A673 (cell line): ENCODE measurements around the gene WNK2. TPM values are rescaled to one million over a fixed set of nuclear protein-coding genes. Genes with fewer than 3 reads are reported as not detected.

Experiments used
- BruUV-seq: library from RNA; stranded (reverse); fragments of 400-500 nt; replicated peaks from 2 replicates; lab custom pipeline; 2021; lab: Mats Ljungman, UMichigan
- CTCF ChIA-PET: fragments of 300-600 bp; sonication (Branson Sonifier 250); formaldehyde crosslinking; loops from one replicate; lab custom pipeline; 2022; ENCODE audit warnings: antibody characterized with exemption; lab: Charles Lee
- POLR2A ChIA-PET: fragments of 300-600 bp; sonication (Branson Sonifier 250); formaldehyde crosslinking; loops from one replicate; lab custom pipeline; 2022; ENCODE audit warnings: antibody characterized with exemption; ENCODE audit not compliant: low non-redundant PET; lab: Charles Lee
- DNase-seq: peaks from one replicate; pipeline ENCODE4 v3.0.0-alpha.2; 2015; ENCODE audit warnings: low spot score
- H3K27ac ChIP-seq: fragments of 200-600 bp; sonication (generic); 2 replicates; pipeline ENCODE4 v1.5.1; 2016; ENCODE audit warnings: mixed run types, low read depth, mild to moderate bottlenecking, mixed read lengths, antibody characterized with exemption, low read length; ENCODE audit not compliant: poor library complexity, severe bottlenecking
- H3K27me3 ChIP-seq: fragments of 200-600 bp; sonication (generic); replicated peaks from 2 replicates; pipeline ENCODE4 v1.6.1; 2017; ENCODE audit warnings: mixed run types, low read depth, mild to moderate bottlenecking, mixed read lengths, antibody characterized with exemption, low read length; ENCODE audit not compliant: insufficient read depth, poor library complexity
- H3K36me3 ChIP-seq: fragments of 200-600 bp; sonication (generic); 2 replicates; pipeline ENCODE4 v1.6.1; 2016; ENCODE audit warnings: mixed run types, mild to moderate bottlenecking, mixed read lengths, antibody characterized with exemption, low read length; ENCODE audit not compliant: insufficient read depth, poor library complexity, severe bottlenecking
- H3K4me1 ChIP-seq: fragments of 200-600 bp; sonication (generic); 2 replicates; pipeline ENCODE4 v1.6.1; 2017; ENCODE audit warnings: mixed run types, mild to moderate bottlenecking, mixed read lengths, antibody characterized with exemption, low read length; ENCODE audit not compliant: insufficient read depth, poor library complexity, severe bottlenecking
- H3K4me3 ChIP-seq: fragments of 200-600 bp; sonication (generic); 2 replicates; pipeline ENCODE4 v1.5.1; 2016; ENCODE audit warnings: low read depth, mixed run types, mild to moderate bottlenecking, mixed read lengths, low read length; ENCODE audit not compliant: poor library complexity, severe bottlenecking
- H3K9me3 ChIP-seq: fragments of 200-600 bp; sonication (generic); 2 replicates; pipeline ENCODE4 v1.6.1; 2016; ENCODE audit warnings: mixed run types, low read depth, mild to moderate bottlenecking, mixed read lengths, antibody characterized with exemption, low read length; ENCODE audit not compliant: poor library complexity, severe bottlenecking
- EZH2 ChIP-seq: fragments of 200-600 bp; sonication (generic); IDR thresholded peaks from 2 replicates; pipeline ENCODE4 v1.6.1; 2017; ENCODE audit warnings: borderline replicate concordance, low read depth, mild to moderate bottlenecking, mixed read lengths, antibody characterized with exemption, low read length; ENCODE audit not compliant: poor library complexity, severe bottlenecking
- intact Hi-C: fragments of 100-400 bp; cut with micrococcal nuclease; formaldehyde crosslinking; loops from one replicate; pipeline ENCODE4 v1.10.0; 2022; ENCODE audit not compliant: unreplicated experiment
- total RNA-seq: library from RNA; stranded (reverse); gene quantifications from 2 replicates; pipeline ENCODE4 v1.2.3, GENCODE V29; 2021
- TF ChIP-seq, protein P1 (sequence below): fragments of 300-800, 200-600 bp; sonication (generic); conservative IDR thresholded peaks from 2 replicates; pipeline ENCODE4 v1.5.1; 2017; ENCODE audit warnings: low read depth, mild to moderate bottlenecking, antibody characterized with exemption, low read length, moderate library complexity, mixed read lengths

Gene WNK2
- total RNA-seq, 1 experiment from 2014 or later, result 9.6 TPM

DNA sequence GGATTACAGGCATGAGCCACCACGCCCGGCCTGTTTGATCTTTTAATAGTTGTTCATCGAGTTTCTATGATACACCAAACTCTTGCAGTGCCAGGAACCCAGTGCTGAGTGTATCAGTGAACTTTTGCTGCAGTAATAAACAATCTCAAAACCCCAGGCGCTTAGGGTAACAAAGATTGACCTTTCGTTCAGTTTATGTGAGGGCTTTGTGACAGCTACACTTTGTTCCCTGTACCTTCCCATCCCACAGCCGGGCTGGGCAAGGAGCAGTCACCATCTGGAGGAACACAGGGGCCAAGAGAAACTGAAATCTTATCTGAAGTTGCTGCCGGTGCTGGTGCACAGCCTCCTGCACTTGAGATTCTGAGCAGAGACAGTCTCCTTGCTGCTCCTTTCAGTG lies 17.2 kb upstream of the WNK2 start:
- no peak overlapping the region for H3K27ac ChIP-seq
- POLR2A ChIA-PET, result interaction anchor here (0.5 kb wide), 1 partner anchor 71 kb away, joined by 3 read pairs; no protein-coding TSS in a partner anchor

DNA sequence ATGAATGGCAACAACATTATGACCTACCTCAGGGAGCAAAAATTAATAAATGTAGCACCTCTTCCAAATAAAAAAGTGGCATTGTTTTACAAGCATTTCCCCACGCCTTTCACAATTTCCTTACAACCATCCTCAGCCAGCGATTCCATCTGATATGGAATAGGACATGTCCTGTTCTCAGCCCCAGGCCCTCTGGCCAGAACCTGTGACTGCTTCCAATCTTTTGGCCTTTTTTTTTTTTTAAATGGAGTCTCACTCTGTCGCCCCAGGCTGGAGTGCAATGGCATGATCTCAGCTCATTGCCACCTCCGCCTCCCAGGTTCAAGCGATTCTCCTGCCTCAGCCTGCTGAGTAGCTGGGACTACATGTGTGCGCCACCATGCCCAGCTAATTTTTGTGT lies 16.8 kb upstream of the WNK2 start:
- CTCF ChIA-PET, result no interaction called here
- POLR2A ChIA-PET, result interaction anchor here (0.7 kb wide), 1 partner anchor 19 kb away, joined by 4 read pairs; no protein-coding TSS in a partner anchor
- Histone ChIP-seq H3K27me3 (no peaks in the 10 kb centered on the region), H3K4me3 (no peak overlapping the region), H3K9me3 (no peaks in the 10 kb centered on the region), H3K36me3 (no peaks in the 10 kb centered on the region), H3K4me1 (no peaks in the 10 kb centered on the region), H3K27ac (no peak overlapping the region)
- no TSS peak for BruUV-seq
- TF ChIP-seq, protein P1, sequence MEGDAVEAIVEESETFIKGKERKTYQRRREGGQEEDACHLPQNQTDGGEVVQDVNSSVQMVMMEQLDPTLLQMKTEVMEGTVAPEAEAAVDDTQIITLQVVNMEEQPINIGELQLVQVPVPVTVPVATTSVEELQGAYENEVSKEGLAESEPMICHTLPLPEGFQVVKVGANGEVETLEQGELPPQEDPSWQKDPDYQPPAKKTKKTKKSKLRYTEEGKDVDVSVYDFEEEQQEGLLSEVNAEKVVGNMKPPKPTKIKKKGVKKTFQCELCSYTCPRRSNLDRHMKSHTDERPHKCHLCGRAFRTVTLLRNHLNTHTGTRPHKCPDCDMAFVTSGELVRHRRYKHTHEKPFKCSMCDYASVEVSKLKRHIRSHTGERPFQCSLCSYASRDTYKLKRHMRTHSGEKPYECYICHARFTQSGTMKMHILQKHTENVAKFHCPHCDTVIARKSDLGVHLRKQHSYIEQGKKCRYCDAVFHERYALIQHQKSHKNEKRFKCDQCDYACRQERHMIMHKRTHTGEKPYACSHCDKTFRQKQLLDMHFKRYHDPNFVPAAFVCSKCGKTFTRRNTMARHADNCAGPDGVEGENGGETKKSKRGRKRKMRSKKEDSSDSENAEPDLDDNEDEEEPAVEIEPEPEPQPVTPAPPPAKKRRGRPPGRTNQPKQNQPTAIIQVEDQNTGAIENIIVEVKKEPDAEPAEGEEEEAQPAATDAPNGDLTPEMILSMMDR, result no peak
- TF ChIP-seq EZH2, result no peak
- intact Hi-C loops, result no loop called here
- no peak for DNase-seq

More for the DNA sequence above, 17.2 kb upstream of the WNK2 start:
- Histone ChIP-seq H3K9me3 (no peaks in the 10 kb centered on the region), H3K36me3 (no peaks in the 10 kb centered on the region), H3K4me3 (no peak overlapping the region), H3K27me3 (no peaks in the 10 kb centered on the region), H3K4me1 (no peaks in the 10 kb centered on the region)
- CTCF ChIA-PET, result no interaction called here
- intact Hi-C loops, result no loop called here
- BruUV-seq, result no TSS peak
- no peak for DNase-seq
- TF ChIP-seq EZH2, result no peak
- TF ChIP-seq, protein P1, result no peak

DNA sequence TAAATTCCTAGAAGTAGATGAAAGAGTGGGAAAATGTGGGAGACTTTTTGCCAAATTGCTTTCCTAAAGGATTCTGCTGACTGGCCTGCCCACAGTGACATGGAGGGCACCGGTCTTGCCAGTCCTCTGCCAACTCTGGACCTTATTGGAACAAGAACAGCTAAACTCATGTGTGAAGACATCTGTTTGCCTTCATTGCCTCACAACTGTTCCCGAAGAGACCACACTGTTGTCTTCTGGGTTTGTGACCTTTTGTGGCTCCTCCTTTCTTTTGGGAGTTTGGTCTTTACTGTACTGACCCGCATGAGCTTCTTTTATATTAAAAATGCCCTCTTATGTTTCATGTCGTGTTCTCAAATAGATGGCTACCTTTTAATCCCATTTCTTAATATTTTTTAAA lies 16.1 kb upstream of the WNK2 start:
- ChIA-PET CTCF (no interaction called here), POLR2A (no interaction called here)
- intact Hi-C loops, result no loop called here
- DNase-seq, result no peak
- Histone ChIP-seq H3K4me3 (no peak overlapping the region), H3K27ac (no peak overlapping the region), H3K36me3 (no peaks in the 10 kb centered on the region), H3K9me3 (no peaks in the 10 kb centered on the region), H3K27me3 (no peaks in the 10 kb centered on the region), H3K4me1 (no peaks in the 10 kb centered on the region)
- BruUV-seq, result no TSS peak
- TF ChIP-seq, protein P1, result no peak
- TF ChIP-seq EZH2, result no peak
